GM23338 (cell line): ENCODE results near the gene MTRFR.

Experiments
- CTCF ChIP-seq, 2 experiments: fragments of 200-600 bp in 1 of 2; sonication (generic) in 1 of 2; conservative IDR thresholded peaks; 2 replicates each; pipeline versions ENCODE4 v1.5.1 to v1.6.1; 2016 to 2017; ENCODE audit warnings: antibody characterized with exemption in 2 of 2, low read depth in 2 of 2, mild to moderate bottlenecking in 2 of 2, moderate library complexity in 1 of 2
- EZH2 ChIP-seq: fragments of 200-600 bp; sonication (generic); IDR thresholded peaks from one replicate; pipeline ENCODE4 v1.8.0; 2017; ENCODE audit warnings: antibody characterized with exemption, mild to moderate bottlenecking, low read depth; ENCODE audit not compliant: unreplicated experiment
- POLR2AphosphoS5 ChIP-seq: IDR thresholded peaks from 2 replicates; pipeline ENCODE4 v1.6.1; 2016; ENCODE audit warnings: antibody characterized with exemption, low read depth
- STAT1 ChIP-seq: IDR thresholded peaks from one replicate; pipeline ENCODE4 v1.6.1; 2016; ENCODE audit warnings: antibody characterized with exemption; ENCODE audit not compliant: unreplicated experiment
- ZNF114 ChIP-seq: fragments of 250-450 bp; sonication (Bioruptor Pico); IDR thresholded peaks from 2 replicates; pipeline ENCODE4 v1.5.0; 2020; ENCODE audit warnings: mild to moderate bottlenecking, moderate library complexity

GRCh38 chr12:123245678-123246077 is 12.4 kb downstream of the MTRFR start:
- TF ChIP-seq CTCF (conservative IDR thresholded peaks at IDR 0.05; ENCODE audit: low read depth in 2 of 2) (no peak), EZH2 (no peak), ZNF114 (CRISPR knock-in tag) (no peak), STAT1 (no peak), POLR2AphosphoS5 (no peak)
